ENCODE measurements around the gene TRAFD1.

Gene TRAFD1

GRCh38 chr12:112176321-112177010 lies 51.1 kb downstream of the TRAFD1 start:
- no peak for DNase-seq (ENCODE audit: low read depth)

- no peak for DNase-seq (ENCODE audit: low read depth)
Observed at GRCh38 chr12:112178796-112179195, 53.4 kb downstream of the TRAFD1 start.

- DNase-seq (ENCODE audit: low read depth): no peak
Observed at GRCh38 chr12:112179341-112179740, 54.0 kb downstream of the TRAFD1 start.

DNA sequence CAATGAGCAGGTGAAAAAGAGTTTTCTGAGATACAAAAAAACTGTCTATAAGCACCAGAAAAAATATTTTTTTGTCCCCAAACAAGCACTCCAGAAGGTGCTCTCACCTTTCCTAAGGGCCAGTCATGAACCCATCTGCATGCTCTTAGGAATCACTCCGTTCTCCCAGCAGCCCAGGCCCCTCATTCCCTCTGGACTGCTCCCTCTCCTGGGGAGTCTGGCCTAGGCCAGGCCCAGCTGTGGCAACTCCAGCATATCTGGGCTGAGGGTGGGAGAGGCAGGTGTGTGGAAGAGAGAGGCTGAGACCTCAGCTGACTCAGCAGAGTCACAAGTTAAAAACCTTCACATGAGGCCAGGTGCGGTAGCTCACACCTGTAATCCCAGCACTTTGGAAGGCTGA lies 54.6 kb downstream of the TRAFD1 start:
- no peak for DNase-seq (ENCODE audit: low read depth)

GRCh38 chr12:112180422-112180821 lies 55.1 kb downstream of the TRAFD1 start:
- no peak for DNase-seq (ENCODE audit: low read depth)

DNA sequence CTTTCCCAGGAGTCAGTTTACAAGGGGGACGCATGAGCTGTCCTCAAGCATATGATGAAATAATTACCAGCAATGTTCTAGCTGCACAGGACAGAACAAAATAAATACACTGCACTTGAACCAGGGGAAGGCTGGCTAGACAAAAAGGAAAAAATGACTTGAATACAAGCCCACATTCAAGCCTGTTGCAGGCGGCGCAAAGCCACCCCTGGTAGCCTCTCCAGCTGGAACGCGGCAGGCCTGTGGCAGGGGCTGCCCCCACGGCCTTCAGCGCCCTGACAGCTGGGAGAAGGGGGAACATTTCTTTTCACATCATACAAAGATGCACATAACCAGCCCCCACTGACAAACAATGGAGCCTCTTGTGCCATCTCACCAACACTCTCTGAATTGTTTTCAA lies 57.1 kb downstream of the TRAFD1 start:
- DNase-seq (ENCODE audit: low read depth): no peak

DNA sequence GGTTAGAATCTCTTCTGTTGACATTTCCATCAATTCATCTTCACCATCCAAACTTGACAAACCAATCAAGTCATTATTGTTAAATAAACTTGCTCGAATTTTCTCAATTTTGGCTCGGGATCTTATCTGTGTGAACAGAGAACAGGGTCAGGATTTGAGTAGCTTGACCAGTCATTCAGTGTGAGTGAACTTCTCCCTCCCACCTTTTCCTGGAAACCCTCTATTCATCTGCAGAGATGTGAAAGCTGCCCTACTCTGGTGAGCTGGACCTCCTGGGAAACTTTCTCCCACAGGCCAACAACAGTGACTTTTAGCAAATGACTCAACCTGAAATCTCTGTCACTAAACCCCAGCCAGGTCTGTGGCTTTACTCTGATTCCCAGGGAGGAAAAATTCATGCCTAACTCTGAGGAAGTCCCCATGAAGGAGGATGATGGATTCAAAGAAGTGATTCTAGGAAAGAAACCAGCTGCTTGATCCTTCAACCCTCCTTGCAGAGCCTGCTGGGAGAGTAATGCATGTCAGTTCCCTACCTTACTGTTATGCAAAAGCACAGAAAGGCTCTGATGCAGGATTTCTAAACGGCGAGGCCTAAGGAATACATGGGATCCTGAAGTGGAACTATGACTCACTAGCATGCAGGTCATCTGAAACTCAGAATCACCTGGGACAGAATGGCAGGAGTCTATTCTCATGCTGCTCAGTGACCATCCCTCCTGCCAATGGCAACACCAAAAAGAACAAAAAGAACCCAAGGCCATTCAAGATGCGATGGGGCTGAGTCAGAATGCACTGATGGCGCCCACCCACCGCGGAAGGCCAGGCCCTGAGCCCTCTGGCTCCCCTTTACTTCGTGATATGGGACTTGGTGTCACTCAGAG lies 58.0 kb downstream of the TRAFD1 start:
- DNase-seq (ENCODE audit: low read depth): no peak

DNA sequence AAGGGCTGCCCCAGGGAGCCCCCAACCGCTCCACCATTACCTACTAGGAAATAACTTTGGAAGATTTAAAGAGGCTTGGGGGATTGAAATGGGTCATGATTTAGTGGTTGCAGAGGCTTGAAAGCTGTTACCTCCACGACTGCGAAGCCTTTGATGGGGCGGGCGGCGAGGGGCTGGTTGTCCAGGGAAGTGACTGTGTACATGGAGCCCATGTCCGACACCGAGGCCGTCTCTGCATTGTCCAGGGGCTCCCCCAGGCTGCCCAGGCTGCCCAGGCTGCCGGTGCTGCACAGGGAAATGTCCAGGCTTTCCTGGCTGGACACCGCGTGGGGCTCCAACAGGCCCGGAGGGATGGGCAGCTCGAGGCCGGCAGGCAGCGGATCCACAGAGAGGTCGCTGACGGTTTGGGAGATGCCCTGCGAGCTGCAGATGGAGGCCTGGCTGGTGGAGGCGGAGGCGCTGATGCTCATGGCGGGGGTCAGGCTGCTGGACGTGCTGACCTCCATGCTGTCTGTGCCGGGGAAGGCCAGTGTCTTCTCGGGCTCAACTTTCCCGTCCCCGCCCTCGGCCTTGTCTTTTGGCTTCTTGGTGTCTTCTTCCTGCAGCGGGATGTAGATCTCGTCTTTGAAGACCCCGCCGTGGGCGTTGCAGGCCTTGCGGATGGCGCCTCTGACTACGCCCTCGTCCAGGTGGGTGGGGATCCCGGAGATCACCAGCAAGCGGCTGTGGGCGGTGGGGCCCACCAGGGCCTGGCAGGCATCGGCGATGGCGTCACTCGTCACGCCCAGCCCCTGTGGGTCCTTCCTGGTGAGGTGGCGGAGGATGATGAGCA lies 58.9 kb downstream of the TRAFD1 start:
- DNase-seq (ENCODE audit: low read depth): no peak

DNA sequence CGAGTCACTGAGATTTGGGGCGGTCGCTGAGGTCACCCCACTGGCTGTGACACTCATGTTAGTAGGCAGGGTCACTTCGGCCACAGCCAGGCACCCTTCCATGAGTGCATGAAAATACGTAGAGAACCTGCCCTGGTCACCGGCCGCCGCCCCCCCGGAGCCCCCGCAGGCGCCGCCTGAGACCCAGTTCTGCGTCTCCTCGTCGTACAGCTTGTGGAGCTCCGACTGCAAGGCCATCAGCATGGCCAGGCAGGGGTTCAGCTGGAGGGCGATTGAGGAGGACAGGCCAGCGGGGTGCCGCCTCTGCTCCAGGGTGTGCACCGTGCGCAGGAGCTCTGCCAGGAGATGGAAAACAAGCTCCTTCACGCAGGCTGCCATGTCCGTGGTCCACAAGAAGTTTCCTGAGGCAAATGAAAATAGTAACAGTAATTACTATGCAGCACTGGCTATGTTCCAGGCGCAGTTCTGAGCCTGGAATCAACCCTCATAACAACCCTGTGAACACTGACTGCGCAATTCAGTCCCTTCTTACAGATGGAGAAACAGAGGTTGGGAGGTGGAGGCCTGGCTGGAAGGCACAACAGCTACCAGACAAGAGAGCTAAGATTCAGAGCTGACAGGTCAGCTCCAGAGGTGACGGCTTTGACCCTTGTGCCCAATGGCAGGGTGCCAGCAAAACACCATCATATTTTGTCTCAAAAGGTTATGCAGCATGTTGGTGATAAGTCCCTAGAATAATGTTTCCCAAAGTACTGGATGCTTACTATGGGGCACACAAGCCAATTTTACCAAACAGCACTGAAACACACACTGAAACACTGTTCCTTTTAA lies 59.9 kb downstream of the TRAFD1 start:
- no peak for DNase-seq (ENCODE audit: low read depth)

- no peak for DNase-seq (ENCODE audit: low read depth)
Observed at GRCh38 chr12:112188130-112188830, 62.9 kb downstream of the TRAFD1 start.

- DNase-seq (ENCODE audit: low read depth): no peak
Observed at GRCh38 chr12:112190231-112191025, 65.1 kb downstream of the TRAFD1 start.

DNA sequence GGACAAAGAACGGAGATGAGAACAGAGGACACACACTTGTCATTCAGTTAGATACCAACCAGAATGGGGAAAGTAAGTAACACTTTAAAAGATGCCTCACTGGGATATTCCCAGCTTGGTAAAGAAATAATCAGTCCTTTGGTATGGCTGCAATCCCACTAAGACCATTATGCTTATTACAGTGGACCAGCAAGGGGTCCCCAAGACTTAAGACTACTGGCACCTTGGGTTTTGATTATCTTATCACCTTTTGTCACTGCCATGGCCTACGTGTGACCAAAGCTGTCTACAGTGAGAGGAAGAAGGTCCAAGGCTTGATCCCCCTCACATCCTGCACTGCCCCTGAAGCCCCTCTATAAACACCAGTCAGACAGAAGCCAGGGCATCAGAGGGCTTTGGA lies 65.8 kb downstream of the TRAFD1 start:
- no peak for DNase-seq (ENCODE audit: low read depth)

DNA sequence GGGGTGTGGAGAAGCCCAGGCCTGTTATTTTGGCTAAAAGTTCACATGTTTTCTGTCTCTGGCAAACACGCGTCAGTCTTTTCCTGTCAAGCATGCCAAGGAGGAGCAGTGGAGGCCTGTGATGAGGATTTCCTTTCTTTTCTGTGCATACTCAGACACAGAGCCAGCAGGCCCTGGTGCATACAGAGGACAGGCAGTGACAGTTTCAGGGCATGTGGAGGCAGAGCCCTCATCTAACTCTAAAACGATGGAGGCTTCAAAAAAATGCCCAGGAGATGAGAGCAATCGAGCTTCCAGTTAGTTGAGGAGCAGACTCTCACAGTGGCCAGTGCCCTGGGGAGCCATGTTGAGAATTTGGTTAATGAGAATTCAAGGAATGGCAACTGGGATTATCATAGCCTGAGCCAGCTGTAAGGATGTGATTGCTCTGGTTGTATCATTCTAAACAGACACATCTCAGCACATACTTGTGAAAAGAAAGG lies 66.5 kb downstream of the TRAFD1 start:
- no peak for DNase-seq (ENCODE audit: low read depth)

DNA sequence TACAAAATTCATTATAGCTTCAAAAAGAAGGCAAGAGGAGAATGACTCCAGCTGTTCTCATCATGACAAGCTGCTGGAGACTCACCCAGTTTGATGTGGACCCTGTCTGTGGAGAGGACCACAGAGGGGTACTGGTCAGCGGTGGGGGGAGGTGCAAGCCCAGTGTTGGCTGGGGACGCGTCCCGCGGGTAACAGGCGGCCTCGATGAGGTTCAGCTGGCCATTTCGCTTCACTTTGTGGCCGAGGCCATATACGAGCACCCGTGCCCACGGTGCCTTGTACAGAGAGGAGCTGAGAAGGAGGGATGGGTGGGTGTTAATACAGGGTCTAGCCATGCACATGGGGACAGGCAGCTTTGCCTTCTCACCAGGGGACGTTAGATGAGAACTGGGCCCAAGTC lies 67.1 kb downstream of the TRAFD1 start:
- no peak for DNase-seq (ENCODE audit: low read depth)

- DNase-seq (ENCODE audit: low read depth): no peak
Observed at GRCh38 chr12:112194601-112195247, 69.4 kb downstream of the TRAFD1 start.

DNA sequence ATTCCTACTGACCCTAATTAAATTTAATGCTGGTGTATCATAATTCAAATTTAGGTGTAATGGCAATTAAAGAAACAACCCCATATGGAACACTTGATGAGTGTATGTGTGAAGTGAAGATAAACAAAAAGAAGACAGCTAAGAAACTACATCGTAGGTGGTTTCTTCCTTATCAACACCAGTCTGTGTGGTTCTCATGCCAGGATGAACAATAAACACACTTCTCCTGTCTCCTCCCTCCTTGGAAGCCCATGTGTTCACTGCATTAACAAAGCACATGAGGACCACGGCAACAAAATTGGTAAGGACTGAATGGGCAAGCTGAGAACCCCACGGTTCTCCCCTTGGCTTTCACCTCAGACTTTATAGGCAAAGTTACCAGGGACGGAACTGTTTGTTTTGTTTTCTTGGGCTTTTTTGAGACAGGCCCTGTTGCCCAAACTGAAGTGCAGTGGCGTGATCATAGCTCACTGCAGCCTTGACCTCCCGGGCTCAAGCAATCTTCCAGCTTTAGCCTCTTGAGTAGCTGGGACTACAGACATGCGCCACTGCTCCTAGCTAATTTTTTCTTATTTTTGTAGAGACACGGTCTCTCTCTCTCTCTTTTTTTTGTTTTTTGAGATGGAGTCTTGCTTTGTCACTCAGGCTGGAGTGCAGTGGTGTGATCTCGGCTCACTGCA lies 71.0 kb downstream of the TRAFD1 start:
- DNase-seq (ENCODE audit: low read depth): no peak

- peak; percentile 30 for DNase-seq (ENCODE audit: low read depth)
Observed at GRCh38 chr12:112198120-112198733, 72.9 kb downstream of the TRAFD1 start.

DNA sequence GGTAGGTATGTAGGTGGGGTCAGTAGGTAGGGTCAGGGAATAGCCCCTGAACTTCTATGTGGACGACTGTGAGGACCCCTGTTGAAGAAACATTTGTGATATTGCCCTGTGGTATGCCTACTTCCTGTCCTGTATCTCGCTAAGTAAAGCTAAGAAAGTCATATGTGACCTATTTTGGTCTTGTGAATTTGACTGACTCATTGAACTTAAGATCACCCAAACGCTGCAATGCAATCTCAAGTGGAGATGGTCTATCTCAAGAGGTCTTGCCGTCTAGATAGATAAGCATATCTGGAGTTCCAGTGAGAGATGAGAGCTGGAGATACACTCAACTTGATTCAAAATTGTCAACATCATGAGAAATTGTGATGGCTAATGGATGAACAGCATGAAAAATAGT lies 73.8 kb downstream of the TRAFD1 start:
- no peak for DNase-seq (ENCODE audit: low read depth)
